Mucosa of descending colon (tissue), 3 donors: Measurements from ENCODE around the gene AP5M1. TPM values are rescaled to one million over a fixed set of nuclear protein-coding genes. Genes with fewer than 3 reads are reported as not detected.

ENCODE experiments used
- ATAC-seq: fragments of 200-7000 bp; cut with Tn5 transposase; one replicate; pipeline ENCODE4 v1.9.1; 2020; ENCODE audit warnings: mild to moderate bottlenecking, moderate library complexity
- DNase-seq, 3 donors: peaks; one replicate each; pipeline ENCODE4 v3.0.0-alpha.2; 2020
- H3K36me3 ChIP-seq: fragments of 200-600 bp; one replicate; pipeline ENCODE4 v1.8.0; 2021; ENCODE audit warnings: low read depth, mild to moderate bottlenecking
- H3K4me1 ChIP-seq: fragments of 200-600 bp; one replicate; pipeline ENCODE4 v1.8.0; 2021; ENCODE audit warnings: low read depth, mild to moderate bottlenecking
- H3K4me3 ChIP-seq: fragments of 200-600 bp; one replicate; pipeline ENCODE4 v1.8.0; 2021; ENCODE audit warnings: mild to moderate bottlenecking
- H3K9me3 ChIP-seq: fragments of 200-600 bp; one replicate; pipeline ENCODE4 v1.8.0; 2021; ENCODE audit warnings: mild to moderate bottlenecking
- CTCF ChIP-seq: fragments of 200-600 bp; IDR thresholded peaks from one replicate; pipeline ENCODE4 v1.8.0; 2022; ENCODE audit warnings: antibody characterized with exemption, mild to moderate bottlenecking
- intact Hi-C, 2 donors: fragments of 100-400 bp; cut with DNase I in 1 of 2; cut with micrococcal nuclease in 1 of 2; formaldehyde crosslinking; loops; one replicate each; pipeline versions ENCODE4 v1.11.0 to v1.11.1; 2022; cut with DNase I, micrococcal nuclease
- total RNA-seq, 3 donors: library from RNA; stranded (reverse); fragmentation: NEBNext Ultra II Directional in 2 of 3; extraction: Animal tissue kit (Norgen Biotek cat#: 25700) in 2 of 3; gene quantifications; one replicate each; pipeline versions ENCODE4 v1.2.1 to v1.2.4, GENCODE V29; 2021 to 2023
- donor health status: DM: no; HTN: no; CAD: no; lungs with moderate emphysema.
- donor health status: DM: no; HTN: no; CAD: no.
- donor health status: DM: no; HTN: yes; CAD: no.

Gene AP5M1
- total RNA-seq, 3 donors from 2014 or later, result 64.3 to 100 (median 81.6) TPM

- Histone ChIP-seq H3K9me3 (no peaks in the 10 kb centered on the region), H3K36me3 (no peaks in the 10 kb centered on the region), H3K4me1 (peaks cover 18% of the 10 kb centered on the region), H3K4me3 (no peak overlapping the region)
- DNase-seq, result no peak
- intact Hi-C loops, result no loop called here
- ATAC-seq, result no peak
- TF ChIP-seq CTCF, result no peak
Observed at GRCh38 chr14:57275023-57275664, 6.4 kb downstream of the AP5M1 start.

- Histone ChIP-seq H3K4me3 (no peak overlapping the region), H3K4me1 (peaks cover 1% of the 10 kb centered on the region), H3K9me3 (no peaks in the 10 kb centered on the region), H3K36me3 (no peaks in the 10 kb centered on the region)
- DNase-seq (no peak), ATAC-seq (no peak)
- TF ChIP-seq CTCF, result no peak
- intact Hi-C loops, result no loop called here
Observed at GRCh38 chr14:57277062-57277461, 8.3 kb downstream of the AP5M1 start.

- Histone ChIP-seq H3K9me3 (no peaks in the 10 kb centered on the region), H3K4me1 (peaks cover 7% of the 10 kb centered on the region), H3K4me3 (no peak overlapping the region), H3K36me3 (no peaks in the 10 kb centered on the region)
- no peak for TF ChIP-seq CTCF
- ATAC-seq, result no peak
- intact Hi-C loops, result no loop called here
- no peak for DNase-seq
Observed at GRCh38 chr14:57287745-57288144, 19.0 kb downstream of the AP5M1 start.

DNA sequence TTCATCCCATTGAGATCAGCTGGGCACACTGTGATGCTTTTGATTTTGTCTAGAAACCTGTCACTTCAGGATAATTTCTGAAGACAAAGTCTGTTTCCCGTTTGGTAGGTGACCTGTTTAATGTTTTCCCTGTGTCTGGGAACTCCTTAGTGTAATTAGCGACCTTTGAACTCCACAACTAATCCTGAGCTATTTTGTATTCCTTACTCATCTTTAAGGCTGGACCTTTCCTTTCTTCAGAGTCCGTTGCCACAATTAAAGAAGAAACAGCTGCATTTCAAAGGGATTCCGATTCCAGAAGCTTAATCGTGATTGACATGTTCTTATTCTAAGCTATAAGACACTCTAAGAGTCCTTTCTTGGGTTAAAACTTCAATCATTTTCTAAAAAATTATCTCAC lies 22.0 kb downstream of the AP5M1 start:
- H3K9me3 ChIP-seq, result no peaks in the 10 kb centered on the region
- TF ChIP-seq CTCF, result no peak
- ATAC-seq (peak; percentile 91), DNase-seq (peak in 1 of 3 donors; percentile 8)
- intact Hi-C loops, result no loop called here
- H3K4me1 ChIP-seq, result peaks cover 7% of the 10 kb centered on the region
- no peaks in the 10 kb centered on the region for H3K36me3 ChIP-seq
- H3K4me3 ChIP-seq, result no peak overlapping the region

DNA sequence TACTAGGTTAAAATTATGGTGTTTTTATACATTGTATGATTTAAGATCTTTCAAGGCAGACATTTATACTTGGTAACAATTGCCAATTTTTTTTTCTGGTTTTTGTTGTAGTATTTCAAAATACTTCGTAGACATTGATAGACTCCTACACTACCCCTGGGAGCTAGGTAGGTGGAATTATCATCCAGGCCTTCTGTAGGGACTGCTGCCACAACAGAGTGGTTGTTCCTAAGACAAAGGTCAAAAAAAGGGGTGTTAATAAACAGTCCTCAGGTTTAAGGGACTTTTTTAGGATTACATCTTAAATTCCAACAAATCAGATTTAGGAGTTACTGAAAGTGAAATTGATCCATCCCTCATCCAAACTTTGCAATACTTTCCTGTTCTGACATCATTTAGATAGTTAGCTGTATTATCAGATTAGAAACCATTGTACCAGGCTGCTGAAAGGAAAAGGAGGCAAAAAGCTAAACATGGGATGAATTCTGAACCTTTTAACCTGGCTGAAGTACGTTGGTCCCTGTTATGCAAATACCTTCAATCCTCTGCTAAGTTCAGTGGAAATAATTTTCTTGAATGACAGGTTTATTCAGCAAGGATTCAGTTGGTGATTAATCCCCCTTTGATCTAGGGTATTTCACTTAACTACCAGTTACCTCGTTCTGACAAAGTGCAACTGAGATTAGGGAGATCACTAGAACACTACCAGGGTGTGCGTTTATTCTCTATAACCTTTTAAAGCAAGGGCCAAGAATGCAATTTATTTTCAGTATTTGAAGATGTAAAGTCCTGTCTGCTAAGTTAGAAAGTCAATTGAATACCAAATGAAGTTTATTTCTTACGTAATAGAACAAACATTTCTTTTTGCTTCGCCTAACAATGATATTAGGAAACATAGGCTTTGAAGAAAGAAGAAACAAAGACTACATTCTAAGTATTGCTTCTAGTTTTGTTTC lies 23.2 kb downstream of the AP5M1 start:
- Histone ChIP-seq H3K9me3 (no peaks in the 10 kb centered on the region), H3K4me1 (peaks cover 7% of the 10 kb centered on the region), H3K4me3 (no peak overlapping the region), H3K36me3 (no peaks in the 10 kb centered on the region)
- ATAC-seq, result no peak
- no peak for TF ChIP-seq CTCF
- no peak for DNase-seq
- intact Hi-C loops, result no loop called here
